GM12865 (cell line): ENCODE data around the gene NXPH4.

Source experiments
- DNase-seq: peaks from one replicate; pipeline ENCODE4 v3.0.0; 2010; ENCODE audit warnings: low read depth
- H3K4me3 ChIP-seq: 2 replicates; pipeline ENCODE4 v1.5.1; 2011; ENCODE audit warnings: mild to moderate bottlenecking, low read depth, low read length, control low read depth
- TF ChIP-seq, protein P1 (sequence below): IDR thresholded peaks from 2 replicates; pipeline ENCODE4 v1.5.1; 2011; ENCODE audit warnings: low read length, control low read depth, low read depth, inconsistent platforms; ENCODE audit not compliant: insufficient read depth; ENCODE audit errors: missing control alignments

NXPH4 gene

DNA sequence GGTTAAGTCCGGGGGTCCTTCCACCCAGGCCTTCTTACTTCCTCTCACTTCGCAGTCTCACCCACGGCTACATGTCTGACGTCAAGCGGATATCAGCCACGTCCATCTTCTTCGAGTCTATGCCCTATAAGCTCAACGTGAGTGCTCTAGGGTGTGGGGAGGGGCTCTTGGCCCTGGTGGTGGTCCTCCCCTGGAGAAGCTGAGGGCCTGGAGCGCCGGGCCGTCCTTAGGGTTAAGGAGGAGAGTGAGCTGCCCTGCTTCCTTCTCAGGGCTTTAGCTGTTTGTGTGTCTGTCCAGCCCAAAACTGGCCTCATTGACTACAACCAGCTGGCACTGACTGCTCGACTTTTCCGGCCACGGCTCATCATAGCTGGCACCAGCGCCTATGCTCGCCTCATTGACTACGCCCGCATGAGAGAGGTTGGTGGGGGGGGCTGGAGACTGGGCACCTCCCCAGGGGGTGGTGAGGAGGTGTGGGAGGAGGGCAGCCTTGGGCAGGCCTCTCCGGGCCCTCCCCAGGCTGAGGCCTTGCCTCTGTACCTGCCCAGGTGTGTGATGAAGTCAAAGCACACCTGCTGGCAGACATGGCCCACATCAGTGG, 15.7 kb downstream of the NXPH4 start:
- DNase-seq: no peak
- TF ChIP-seq, protein P1, sequence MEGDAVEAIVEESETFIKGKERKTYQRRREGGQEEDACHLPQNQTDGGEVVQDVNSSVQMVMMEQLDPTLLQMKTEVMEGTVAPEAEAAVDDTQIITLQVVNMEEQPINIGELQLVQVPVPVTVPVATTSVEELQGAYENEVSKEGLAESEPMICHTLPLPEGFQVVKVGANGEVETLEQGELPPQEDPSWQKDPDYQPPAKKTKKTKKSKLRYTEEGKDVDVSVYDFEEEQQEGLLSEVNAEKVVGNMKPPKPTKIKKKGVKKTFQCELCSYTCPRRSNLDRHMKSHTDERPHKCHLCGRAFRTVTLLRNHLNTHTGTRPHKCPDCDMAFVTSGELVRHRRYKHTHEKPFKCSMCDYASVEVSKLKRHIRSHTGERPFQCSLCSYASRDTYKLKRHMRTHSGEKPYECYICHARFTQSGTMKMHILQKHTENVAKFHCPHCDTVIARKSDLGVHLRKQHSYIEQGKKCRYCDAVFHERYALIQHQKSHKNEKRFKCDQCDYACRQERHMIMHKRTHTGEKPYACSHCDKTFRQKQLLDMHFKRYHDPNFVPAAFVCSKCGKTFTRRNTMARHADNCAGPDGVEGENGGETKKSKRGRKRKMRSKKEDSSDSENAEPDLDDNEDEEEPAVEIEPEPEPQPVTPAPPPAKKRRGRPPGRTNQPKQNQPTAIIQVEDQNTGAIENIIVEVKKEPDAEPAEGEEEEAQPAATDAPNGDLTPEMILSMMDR: no peak
- H3K4me3 ChIP-seq: no peak overlapping the region

DNA sequence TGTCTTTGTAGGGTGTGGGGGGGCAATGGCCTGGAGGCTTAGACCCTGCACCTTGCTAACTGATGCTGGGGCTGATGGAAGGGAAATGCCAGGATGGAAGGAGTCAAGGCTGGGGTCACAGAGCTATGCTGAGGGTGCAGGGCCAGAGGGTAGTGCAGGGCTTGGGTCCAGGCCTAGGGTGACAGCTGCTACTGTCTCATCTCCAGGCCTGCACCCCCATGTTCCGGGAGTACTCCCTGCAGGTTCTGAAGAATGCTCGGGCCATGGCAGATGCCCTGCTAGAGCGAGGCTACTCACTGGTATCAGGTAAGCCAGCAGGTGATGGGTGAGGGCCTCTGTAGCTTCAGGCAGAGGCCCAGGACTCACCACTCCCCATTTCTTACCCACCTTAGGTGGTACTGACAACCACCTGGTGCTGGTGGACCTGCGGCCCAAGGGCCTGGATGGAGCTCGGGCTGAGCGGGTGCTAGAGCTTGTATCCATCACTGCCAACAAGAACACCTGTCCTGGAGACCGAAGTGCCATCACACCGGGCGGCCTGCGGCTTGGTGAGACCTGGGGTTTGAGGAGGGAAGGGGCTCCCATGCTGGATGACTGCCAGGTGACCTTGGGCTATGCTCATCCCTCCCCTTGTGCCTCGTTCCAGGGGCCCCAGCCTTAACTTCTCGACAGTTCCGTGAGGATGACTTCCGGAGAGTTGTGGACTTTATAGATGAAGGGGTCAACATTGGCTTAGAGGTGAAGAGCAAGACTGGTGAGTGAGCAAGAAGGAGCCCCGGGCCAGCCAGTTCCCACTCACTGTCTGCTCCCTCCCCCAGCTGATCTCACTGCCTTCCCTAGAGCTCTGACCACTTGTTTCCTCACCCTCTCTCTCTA, 17.0 kb downstream of the NXPH4 start:
- TF ChIP-seq, protein P1: no peak
- H3K4me3 ChIP-seq: no peak overlapping the region
- DNase-seq: no peak

DNA sequence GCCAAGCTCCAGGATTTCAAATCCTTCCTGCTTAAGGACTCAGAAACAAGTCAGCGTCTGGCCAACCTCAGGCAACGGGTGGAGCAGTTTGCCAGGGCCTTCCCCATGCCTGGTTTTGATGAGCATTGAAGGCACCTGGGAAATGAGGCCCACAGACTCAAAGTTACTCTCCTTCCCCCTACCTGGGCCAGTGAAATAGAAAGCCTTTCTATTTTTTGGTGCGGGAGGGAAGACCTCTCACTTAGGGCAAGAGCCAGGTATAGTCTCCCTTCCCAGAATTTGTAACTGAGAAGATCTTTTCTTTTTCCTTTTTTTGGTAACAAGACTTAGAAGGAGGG, 17.6 kb downstream of the NXPH4 start:
- DNase-seq: no peak
- no peak overlapping the region for H3K4me3 ChIP-seq
- TF ChIP-seq, protein P1: no peak

DNA sequence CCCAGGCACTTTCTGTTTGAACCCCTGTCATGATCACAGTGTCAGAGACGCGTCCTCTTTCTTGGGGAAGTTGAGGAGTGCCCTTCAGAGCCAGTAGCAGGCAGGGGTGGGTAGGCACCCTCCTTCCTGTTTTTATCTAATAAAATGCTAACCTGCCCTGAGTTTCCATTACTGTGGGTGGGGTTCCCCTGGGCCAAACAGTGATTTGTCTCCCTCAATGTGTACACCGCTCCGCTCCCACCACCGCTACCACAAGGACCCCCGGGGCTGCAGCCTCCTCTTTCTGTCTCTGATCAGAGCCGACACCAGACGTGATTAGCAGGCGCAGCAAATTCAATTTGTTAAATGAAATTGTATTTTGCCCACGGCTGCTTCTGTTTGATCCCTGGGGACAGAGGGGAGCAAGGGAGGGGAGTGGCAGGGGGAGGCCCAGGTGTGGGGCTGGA, 18.0 kb downstream of the NXPH4 start:
- TF ChIP-seq, protein P1: no peak
- no peak overlapping the region for H3K4me3 ChIP-seq
- no peak for DNase-seq

DNA sequence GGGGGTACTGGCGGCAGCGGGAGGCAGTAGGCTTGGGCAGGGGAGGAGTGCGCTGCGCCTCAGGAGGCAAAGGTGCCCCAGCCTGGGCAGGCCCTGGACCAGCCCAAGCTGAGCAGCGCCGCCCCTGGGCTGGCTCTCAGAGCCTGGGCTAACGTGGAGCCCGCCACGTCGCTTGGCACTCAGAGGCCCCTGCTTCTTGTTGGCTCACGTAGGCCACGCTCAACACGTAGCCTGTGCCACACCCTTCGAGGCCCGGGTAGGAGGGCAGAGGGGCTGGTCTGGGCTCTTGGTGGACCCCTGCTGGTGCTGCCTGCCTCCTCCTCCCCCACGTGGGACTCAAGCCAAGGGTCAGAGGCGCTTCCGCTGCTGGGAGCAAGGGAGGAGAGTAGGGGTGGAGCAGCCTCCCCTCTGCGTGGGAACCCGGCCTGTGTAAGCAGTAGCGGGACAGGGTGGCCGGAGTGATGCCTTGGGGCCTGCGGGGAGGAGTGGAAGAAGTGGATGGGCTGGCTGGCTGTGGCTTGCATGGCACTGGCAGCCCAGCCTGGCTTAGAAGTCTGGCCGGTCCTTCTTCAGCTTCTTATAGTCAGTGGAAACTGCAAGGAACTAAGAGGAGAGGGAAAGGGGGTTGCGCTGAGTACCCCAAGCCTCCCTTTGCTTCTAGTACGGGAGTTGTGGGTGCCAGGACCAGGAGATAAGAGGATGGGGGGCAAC, 18.6 kb downstream of the NXPH4 start:
- TF ChIP-seq, protein P1: no peak
- H3K4me3 ChIP-seq: no peak overlapping the region
- no peak for DNase-seq

DNA sequence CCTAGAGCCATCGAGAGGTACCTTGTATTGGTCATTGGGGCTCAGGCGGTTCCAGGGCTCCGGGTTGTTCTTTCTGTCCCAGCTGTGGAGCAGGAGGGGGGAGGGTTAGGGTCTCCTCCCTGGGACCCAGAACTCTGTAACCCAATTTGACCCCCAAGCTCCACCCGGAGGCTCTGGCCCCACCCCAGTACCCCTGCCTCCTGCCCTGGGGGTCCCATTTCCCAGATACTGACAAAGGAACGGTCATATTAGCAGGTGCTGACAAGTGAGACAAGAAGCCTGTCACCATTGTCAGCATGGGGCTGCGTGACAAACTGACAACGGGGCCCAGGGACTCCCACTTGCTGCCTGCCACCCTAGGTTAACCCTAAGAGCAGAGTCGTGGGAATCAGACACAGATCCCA, 19.1 kb downstream of the NXPH4 start:
- H3K4me3 ChIP-seq: no peak overlapping the region
- TF ChIP-seq, protein P1: no peak
- DNase-seq: no peak
